Calu3 (cell line): ENCODE measurements around the gene LACTB. TPM values are rescaled to one million over a fixed set of nuclear protein-coding genes. Genes with fewer than 3 reads are reported as not detected.
A peak's percentile ranks its signal among the peaks of the same experiment; 100 is the strongest.

ENCODE experiments used
- BruUV-seq: library from RNA; stranded (reverse); fragments of 400-500 nt; replicated peaks from 2 replicates; lab custom pipeline; 2021; lab: Mats Ljungman, UMichigan
- CTCF ChIA-PET: fragments of 300-600 bp; sonication (Branson Sonifier 250); formaldehyde crosslinking; loops from one replicate; lab custom pipeline; 2022; ENCODE audit warnings: antibody characterized with exemption; lab: Charles Lee
- DNase-seq: peaks from one replicate; pipeline ENCODE4 v3.0.0; 2022
- H3K27ac Mint-ChIP-seq: one replicate; pipeline ENCODE4 v1.8.0; 2022; ENCODE audit warnings: mixed read lengths; ENCODE audit not compliant: unreplicated experiment
- H3K27me3 Mint-ChIP-seq: one replicate; pipeline ENCODE4 v1.8.0; 2022; ENCODE audit warnings: mixed read lengths; ENCODE audit not compliant: unreplicated experiment
- H3K36me3 Mint-ChIP-seq: one replicate; pipeline ENCODE4 v1.8.0; 2022; ENCODE audit warnings: mild to moderate bottlenecking, moderate library complexity, mixed read lengths; ENCODE audit not compliant: insufficient read depth, unreplicated experiment
- H3K4me1 Mint-ChIP-seq: one replicate; pipeline ENCODE4 v1.8.0; 2022; ENCODE audit warnings: mild to moderate bottlenecking, low read depth, mixed read lengths; ENCODE audit not compliant: unreplicated experiment
- H3K4me3 Mint-ChIP-seq: one replicate; pipeline ENCODE4 v1.8.0; 2022; ENCODE audit warnings: mild to moderate bottlenecking, low read depth, moderate library complexity, mixed read lengths; ENCODE audit not compliant: unreplicated experiment
- H3K9me3 Mint-ChIP-seq: one replicate; pipeline ENCODE4 v1.8.0; 2022; ENCODE audit warnings: low read depth, mixed read lengths; ENCODE audit not compliant: unreplicated experiment
- CTCF ChIP-seq: fragments of 200-600 bp; IDR thresholded peaks from one replicate; pipeline ENCODE4 v1.8.0; 2022; ENCODE audit warnings: antibody characterized with exemption; ENCODE audit not compliant: unreplicated experiment
- intact Hi-C: fragments of 100-400 bp; cut with micrococcal nuclease; formaldehyde crosslinking; loops from one replicate; pipeline ENCODE4 v1.10.0; 2022; ENCODE audit not compliant: unreplicated experiment
- total RNA-seq: library from RNA; stranded (reverse); gene quantifications from 2 replicates; pipeline ENCODE4 v1.2.3, GENCODE V29; 2022

LACTB gene
- total RNA-seq, 1 experiment from 2014 or later: 16.1 TPM

DNA sequence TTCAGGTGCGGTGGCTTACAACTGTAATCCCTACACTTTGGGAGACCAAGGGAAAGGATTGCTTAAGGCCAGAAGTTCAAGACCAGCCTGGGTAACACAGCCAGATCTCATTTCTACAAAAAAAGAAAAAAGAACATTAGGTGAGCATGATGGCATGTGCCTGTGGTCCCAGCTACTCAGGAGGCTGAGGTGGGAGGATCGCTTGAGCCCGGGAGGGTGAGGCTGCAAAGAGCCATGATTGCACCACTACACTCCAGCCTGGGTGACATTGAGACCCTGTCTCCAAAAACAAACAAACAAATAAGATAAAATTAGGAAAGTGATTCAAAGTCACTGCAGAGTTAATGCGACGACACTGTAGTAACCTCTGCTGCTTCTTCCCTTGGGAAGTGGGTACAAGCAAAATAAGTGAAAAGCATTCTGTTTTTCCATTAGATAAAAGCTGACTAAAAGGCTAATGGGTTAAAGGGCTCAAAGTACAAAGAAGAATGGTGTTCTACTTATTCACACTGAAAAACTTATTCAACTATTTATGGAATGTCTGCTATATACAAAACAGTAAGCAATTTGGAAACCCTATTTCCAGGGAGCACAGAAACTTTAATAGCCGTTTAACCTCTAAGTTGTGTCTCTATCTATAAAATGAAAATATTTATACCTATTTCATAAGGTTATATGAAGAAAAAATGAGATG, 43.7 kb downstream of the LACTB start:
- CTCF ChIA-PET: interaction anchor here (1.4 to 1.5 kb wide), 2 partner anchors 8 to 237 kb away, joined by 4 to 7 read pairs; partner anchors contain the start of gene RPS27L
- Mint-ChIP-seq H3K4me3 (no peak overlapping the region), H3K27ac (no peak overlapping the region), H3K36me3 (no peaks in the 10 kb centered on the region), H3K27me3 (no peaks in the 10 kb centered on the region), H3K4me1 (peaks cover 8% of the 10 kb centered on the region), H3K9me3 (no peaks in the 10 kb centered on the region)
- no peak for TF ChIP-seq CTCF
- intact Hi-C loops: loop anchor here (5.0 kb wide), 1 partner anchor 112 kb away; the partner anchor contains the start of gene APH1B
- DNase-seq: no peak
- BruUV-seq: no TSS peak

- no peak overlapping the region for H3K4me3 Mint-ChIP-seq
- H3K36me3 Mint-ChIP-seq: no peaks in the 10 kb centered on the region
- H3K27ac Mint-ChIP-seq: no peak overlapping the region
- intact Hi-C loops: loop anchor here (2.0 to 5.0 kb wide), 2 partner anchors 111 to 237 kb away; partner anchors contain the start of gene APH1B
- CTCF ChIA-PET: interaction anchor here (0.7 to 1.5 kb wide), 7 partner anchors 9 to 260 kb away, joined by 3 to 7 read pairs (median 4); partner anchors contain the start of genes APH1B and RPS27L
- no peaks in the 10 kb centered on the region for H3K9me3 Mint-ChIP-seq
- peaks cover 8% of the 10 kb centered on the region for H3K4me1 Mint-ChIP-seq
- BruUV-seq: no TSS peak
- H3K27me3 Mint-ChIP-seq: no peaks in the 10 kb centered on the region
- TF ChIP-seq CTCF: no peak
- peak; percentile 31 for DNase-seq
Observed at GRCh38 chr15:63166219-63166618, 44.6 kb downstream of the LACTB start.

DNA sequence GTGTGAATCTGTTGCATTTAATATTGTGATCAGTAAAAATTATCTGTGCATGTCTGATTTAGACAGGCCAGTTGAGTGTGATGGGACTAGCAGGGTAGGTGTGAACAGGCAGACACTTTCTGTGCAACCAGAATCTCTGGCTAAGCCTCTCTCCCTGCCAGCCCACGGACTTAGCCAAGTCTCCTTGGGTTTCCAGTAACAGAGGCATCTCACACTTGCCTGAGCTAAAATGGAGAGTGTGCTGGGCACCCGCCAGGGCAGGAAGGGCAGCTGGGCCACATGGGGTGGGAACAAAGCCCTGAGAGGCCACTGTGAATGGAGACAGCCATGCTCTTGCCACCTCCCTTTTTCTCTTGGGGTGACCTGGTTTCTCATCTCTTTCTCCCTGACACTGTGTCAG, 48.1 kb downstream of the LACTB start:
- CTCF ChIA-PET: no interaction called here
- peaks cover 8% of the 10 kb centered on the region for H3K4me1 Mint-ChIP-seq
- DNase-seq: no peak
- intact Hi-C loops: loop anchor here (5.0 kb wide), 1 partner anchor 108 kb away; the partner anchor contains the start of gene APH1B
- no peaks in the 10 kb centered on the region for H3K27me3 Mint-ChIP-seq
- no peak overlapping the region for H3K27ac Mint-ChIP-seq
- H3K36me3 Mint-ChIP-seq: no peaks in the 10 kb centered on the region
- TF ChIP-seq CTCF: no peak
- H3K9me3 Mint-ChIP-seq: no peaks in the 10 kb centered on the region
- no TSS peak for BruUV-seq
- H3K4me3 Mint-ChIP-seq: no peak overlapping the region

DNA sequence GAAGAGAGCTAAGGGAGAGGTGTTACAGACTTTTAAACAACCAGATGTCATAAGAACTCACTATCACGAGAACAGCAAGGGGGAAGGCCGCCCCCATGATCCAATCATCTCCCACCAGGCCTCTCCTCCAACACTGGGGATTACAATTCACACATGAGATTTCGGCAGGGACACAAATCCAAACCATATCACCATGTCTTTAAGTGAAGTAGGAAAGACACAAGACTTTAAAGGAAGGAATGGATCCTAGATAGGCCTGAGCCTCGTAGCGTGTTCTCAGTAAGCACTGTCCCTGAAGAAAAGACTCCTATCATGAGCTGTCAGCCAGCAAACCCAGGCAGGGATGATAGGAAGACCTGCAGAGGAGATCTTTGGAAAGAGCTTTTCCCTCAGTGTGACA, 50.7 kb downstream of the LACTB start:
- H3K9me3 Mint-ChIP-seq: no peaks in the 10 kb centered on the region
- no peaks in the 10 kb centered on the region for H3K36me3 Mint-ChIP-seq
- no peak overlapping the region for H3K4me3 Mint-ChIP-seq
- no peaks in the 10 kb centered on the region for H3K27me3 Mint-ChIP-seq
- no TSS peak for BruUV-seq
- DNase-seq: no peak
- intact Hi-C loops: no loop called here
- no peak for TF ChIP-seq CTCF
- CTCF ChIA-PET: no interaction called here
- H3K4me1 Mint-ChIP-seq: no peaks in the 10 kb centered on the region
- no peak overlapping the region for H3K27ac Mint-ChIP-seq
